Measurements from ENCODE around the gene STX19.

Gene STX19

DNA sequence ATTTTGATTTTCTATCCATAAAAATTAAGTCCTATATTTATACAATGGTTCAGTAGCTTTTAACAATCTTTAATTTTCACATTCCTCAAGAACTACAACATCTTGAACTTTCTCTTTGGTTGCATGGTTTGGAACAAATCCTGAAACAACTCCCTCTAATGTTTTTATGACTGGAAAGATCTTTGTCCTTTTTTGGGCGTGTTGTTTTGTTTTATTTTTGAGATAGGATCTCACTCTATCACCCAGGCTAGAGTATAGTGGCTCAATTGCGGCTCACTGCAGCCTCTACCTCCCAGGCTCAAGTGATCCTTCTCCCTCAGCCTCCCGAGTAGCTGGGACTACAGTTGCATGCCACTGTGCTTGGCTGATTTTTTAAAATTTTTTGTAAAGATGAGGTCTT lies 4.0 kb downstream of the STX19 start:
- TF ChIP-seq, protein P1, sequence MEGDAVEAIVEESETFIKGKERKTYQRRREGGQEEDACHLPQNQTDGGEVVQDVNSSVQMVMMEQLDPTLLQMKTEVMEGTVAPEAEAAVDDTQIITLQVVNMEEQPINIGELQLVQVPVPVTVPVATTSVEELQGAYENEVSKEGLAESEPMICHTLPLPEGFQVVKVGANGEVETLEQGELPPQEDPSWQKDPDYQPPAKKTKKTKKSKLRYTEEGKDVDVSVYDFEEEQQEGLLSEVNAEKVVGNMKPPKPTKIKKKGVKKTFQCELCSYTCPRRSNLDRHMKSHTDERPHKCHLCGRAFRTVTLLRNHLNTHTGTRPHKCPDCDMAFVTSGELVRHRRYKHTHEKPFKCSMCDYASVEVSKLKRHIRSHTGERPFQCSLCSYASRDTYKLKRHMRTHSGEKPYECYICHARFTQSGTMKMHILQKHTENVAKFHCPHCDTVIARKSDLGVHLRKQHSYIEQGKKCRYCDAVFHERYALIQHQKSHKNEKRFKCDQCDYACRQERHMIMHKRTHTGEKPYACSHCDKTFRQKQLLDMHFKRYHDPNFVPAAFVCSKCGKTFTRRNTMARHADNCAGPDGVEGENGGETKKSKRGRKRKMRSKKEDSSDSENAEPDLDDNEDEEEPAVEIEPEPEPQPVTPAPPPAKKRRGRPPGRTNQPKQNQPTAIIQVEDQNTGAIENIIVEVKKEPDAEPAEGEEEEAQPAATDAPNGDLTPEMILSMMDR (IDR thresholded peaks at IDR 0.05; ENCODE audit: insufficient read depth, missing control alignments) = no peak
- FAIRE-seq (no peak), DNase-seq (ENCODE audit: insufficient read length, low spot score) (no peak)

DNA sequence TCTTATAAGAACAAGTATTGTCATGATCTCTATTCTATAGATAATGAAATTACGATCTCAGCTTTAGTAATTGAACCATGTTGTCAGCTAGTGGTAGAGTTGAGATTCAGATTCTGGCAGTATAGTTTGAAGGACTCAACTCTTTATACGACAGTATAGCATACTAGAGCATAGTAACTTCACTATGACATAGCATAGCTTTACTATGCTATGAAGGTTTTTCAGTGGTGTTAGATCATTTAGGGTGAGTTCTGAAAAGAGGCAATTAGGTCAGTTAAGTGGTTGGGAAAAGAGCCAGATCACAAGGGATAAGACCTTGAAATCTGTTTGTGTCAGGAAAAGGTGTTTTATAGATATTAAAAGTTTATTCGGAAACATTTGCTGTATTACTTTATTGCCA lies 8.1 kb downstream of the STX19 start:
- TF ChIP-seq, protein P1 (IDR thresholded peaks at IDR 0.05; ENCODE audit: insufficient read depth, missing control alignments) = no peak
- DNase-seq (ENCODE audit: insufficient read length, low spot score) (no peak), FAIRE-seq (no peak)

DNA sequence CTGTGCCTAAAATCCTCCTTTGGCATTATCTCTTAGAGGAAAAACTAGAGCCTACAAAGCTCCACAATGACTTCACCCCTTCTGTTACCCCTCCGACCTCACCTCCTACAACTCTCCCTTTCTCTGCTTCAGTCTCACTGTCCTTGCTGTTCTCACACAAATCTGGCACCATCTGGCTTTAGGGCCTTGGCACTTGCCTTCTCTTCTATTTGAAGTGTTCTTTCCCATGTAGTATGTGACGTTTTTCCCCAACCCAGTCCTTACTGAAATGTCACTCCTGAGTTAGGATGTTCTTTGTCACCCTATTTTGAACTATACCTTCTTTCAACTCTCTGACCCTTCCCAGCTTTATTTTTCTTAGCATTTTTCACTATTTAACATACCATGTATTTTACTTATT lies 8.7 kb downstream of the STX19 start:
- FAIRE-seq = no peak
- TF ChIP-seq, protein P1 (IDR thresholded peaks at IDR 0.05; ENCODE audit: insufficient read depth, missing control alignments) = no peak
- DNase-seq (ENCODE audit: insufficient read length, low spot score) = no peak

DNA sequence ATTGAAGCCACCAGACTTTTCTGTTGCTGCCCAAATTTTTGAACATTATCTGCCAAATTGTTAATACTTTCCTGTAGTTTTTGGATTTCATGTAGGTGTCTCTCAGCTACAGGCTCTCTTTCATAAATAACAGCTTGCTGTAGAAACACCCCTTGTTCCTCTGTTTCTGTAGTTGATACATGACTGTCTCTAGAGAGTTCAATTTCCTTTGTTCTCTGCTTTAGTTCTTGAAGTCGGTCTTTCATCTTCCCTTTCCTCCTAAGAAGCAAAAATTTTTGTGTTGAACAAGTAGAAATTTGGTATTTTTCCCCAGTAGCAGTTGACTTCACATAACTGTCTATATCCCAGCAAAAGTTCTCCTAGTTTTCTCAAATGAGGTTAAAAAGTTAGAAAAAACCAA lies 13.4 kb downstream of the STX19 start:
- FAIRE-seq (no peak), DNase-seq (ENCODE audit: insufficient read length, low spot score) (no peak)
- TF ChIP-seq, protein P1 (IDR thresholded peaks at IDR 0.05; ENCODE audit: insufficient read depth, missing control alignments) = no peak

DNA sequence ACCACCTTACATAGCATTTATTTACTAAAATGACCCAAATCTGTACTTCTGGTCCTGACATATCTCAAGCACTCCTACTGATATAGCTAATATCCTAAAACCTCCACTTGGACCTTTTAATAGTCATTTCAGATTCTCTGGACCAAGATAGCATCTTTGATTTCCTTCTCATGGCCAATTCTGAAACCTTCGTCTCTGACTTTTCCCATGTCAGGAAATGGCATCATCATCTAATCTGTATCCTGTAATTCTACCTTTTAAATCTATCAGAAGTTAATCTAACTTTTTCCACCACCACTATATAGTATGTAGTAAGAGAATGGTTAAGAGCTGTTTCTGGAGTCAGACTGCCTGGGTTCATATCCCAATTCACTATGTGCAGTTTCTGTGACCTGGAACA lies 16.2 kb downstream of the STX19 start:
- DNase-seq (ENCODE audit: insufficient read length, low spot score) (no peak), FAIRE-seq (no peak)
- TF ChIP-seq, protein P1 (IDR thresholded peaks at IDR 0.05; ENCODE audit: insufficient read depth, missing control alignments) = no peak

DNA sequence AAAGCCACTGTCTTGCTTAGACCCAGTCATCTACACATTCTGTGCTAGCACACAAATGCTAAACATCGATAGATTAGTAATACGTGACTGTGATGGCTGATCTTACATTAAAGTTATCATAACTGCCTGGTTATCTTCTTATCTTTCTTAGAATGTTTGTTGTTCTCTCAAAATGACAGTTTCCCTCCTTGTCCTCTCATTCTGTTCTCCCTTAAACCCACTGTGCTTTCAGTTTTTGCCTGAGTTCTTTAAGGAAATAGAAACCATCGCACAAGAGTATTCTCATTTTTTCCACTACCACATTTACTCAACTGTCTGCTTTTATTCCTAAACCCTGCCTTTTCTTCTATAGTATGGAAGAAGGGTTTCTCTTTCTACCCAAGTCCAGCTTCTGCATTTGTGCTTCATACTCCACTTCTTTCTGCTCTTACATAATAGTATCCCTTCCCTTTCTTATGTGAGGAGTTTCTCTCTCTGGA lies 17.1 kb downstream of the STX19 start:
- DNase-seq (ENCODE audit: insufficient read length, low spot score) = no peak
- TF ChIP-seq, protein P1 (IDR thresholded peaks at IDR 0.05; ENCODE audit: insufficient read depth, missing control alignments) = no peak

DNA sequence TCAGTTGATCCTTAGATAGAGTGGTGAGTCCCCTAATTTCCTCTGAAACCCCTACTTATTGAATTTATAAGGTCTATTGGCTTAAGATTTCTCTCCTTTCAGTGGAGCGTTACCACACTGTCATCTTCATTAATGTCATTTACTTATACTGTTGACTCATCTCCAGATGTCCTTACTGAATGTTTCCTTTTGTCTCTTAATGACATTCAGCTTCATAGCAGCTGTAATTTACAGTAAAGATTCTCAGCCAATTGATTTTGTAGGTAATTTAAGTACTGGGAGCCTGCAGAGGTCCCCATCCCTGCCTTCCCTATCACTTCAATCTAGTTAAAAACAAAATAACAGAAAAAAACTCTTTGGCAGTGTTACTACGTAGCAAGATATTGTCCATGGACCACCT lies 18.8 kb downstream of the STX19 start:
- DNase-seq (ENCODE audit: insufficient read length, low spot score) = no peak
- no peak for FAIRE-seq
- TF ChIP-seq, protein P1 (IDR thresholded peaks at IDR 0.05; ENCODE audit: insufficient read depth, missing control alignments) = no peak

More for the DNA sequence above, 17.1 kb downstream of the STX19 start:
- FAIRE-seq = no peak
